HK-2 (cell line): Measurements from ENCODE around the gene CCDC33.
"Not testable (repeated sequence)": the region's sequence is repeated elsewhere in the genome, so short reads cannot be mapped to it uniquely, and the experiment has no call there.

ENCODE experiments used
- DNase-seq: peaks from one replicate; pipeline ENCODE4 v3.0.0-alpha.2; 2018; ENCODE audit not compliant: unreplicated experiment

The CCDC33 gene

DNA sequence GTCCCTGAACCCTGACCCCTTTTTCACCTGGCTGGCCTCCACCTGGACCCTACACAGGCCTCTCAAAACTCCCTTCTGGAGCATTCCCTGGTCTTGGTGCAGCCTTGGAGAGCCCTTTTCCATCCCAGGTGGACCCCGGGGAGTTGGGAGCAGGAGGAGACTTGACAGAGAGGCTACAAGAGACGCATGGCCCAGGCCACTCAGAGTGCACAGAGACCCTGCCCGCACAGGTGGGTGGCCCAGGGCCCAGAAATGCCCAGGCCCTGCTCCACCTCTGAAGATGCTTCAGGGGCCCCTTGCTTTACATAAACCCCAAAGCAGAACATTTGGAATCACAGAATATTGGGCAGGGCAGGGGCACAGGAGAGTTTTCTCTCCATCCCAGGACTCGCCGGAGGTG, 97.0 kb downstream of the CCDC33 start:
- DNase-seq: no peak

DNA sequence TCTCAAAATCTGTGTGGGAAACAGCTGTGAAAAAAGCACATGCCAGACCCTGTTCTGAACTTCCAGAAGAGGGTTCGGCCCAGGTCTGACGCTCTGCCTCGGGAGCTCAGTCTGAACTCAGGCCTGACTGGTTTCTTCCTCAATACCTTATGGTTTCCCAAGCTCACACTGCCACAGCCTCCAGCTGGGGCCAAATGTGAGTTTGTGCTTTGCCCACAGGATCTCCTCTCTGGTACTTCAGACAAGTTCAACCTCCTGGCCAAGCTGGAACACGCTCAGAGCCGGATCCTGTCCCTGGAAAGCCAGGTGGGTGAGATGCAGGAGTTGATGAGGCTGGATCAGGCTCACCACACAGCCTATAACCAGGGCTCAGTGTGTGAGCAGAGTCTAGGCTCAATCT, 97.5 kb downstream of the CCDC33 start:
- DNase-seq: no peak

DNA sequence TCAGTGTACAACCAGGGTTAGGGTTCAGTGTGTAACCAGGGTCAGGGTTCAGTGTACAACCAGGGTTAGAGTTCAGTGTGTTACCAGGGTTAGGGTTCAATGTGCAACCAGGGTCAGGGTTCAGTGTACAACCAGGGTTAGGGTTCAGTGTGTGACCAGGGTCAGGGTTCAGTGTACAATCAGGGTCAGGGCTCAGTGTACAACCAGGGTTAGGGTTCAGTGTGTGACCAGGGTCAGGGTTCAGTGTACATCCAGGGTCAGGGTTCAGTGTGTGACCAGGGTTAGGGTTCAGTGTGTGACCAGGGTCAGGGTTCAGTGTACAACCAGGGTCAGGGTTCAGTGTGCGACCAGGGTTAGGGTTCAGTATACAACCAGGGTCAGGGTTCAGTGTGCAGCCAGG, 98.0 kb downstream of the CCDC33 start:
- no peak for DNase-seq

DNA sequence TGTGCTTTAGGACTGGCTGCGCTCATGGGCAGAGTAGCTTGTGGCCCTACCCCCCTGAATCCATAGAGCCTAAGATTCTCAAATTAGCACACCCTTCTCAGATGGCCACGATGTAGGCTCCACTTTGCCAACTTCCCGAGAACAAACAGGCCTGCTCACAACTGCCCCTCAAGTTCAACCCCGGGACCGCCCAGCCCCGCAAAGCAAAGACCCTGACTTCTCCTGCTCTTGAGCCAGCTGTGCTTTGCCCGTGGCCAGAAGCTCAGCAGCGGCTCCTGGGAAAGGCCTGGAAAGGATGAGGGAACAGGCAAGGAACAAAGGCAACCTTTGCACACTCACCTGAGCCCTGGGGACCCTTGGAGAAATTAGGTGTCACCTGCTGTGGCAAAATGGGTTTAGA, 99.3 kb downstream of the CCDC33 start:
- no peak for DNase-seq

DNA sequence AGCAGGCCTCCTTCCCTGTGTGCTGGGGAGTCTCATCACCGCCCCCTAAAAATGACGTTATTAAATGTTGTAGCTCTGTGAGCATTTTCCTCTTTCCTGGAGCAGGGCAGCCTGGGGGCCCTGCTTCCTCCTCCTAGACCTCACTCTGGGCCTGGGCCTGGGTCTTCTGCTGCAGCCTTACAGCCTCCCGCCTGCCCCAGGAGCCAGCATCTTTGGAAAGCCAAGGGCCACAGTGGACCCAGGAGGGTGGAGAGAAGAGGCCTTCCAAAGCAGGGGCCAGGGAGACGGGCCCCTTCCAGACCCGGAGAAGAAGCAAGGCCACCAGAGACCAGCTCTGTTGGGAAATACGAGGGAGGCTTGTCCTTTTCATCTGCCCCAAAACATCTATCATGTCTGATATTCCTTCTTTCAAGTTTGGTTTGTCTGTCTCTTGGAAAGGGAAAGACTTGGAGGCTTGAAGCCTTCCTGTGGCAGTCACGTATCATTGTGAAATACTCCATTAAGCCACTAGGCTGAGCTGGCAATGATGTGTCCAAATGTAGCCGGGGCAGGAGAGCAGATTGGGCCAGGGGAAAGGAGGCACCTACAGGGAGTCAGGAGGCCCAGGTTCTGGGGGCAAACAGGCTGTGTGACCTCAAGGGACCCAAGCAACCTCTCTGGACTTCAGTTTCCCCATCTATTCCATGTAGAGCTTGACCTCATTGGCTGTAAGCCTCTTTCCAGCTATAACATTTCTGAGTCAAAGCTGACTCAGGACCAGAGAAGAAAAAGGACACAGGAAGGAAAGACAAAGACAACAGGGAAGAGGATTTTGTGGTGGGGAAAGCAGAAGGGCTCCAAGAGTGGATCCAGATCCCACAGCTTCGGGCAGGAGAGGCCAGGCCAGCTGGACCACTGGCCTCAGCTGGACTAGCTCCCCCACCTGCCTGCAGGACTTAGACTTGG, 100.2 kb downstream of the CCDC33 start:
- no peak for DNase-seq

DNA sequence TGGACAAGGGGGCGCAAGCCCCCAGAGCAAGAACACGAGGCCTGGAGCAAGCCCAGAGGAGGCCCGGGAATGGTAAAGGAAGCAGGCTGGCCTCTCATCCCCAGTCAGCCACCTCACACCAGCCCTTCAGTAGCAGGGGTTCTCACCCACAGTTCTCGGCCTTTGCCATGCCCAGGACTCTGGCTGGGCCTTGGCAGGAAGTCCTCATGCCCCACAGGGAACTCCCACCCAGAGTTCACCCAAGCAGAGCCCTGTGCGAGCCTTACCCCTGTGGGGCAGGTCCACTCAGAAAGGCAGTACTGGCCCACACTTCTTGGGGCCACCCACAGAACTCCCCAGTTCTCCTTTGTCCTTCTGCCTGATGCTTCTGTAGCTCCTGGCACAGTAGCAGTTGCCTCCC, 101.0 kb downstream of the CCDC33 start:
- no peak for DNase-seq

DNA sequence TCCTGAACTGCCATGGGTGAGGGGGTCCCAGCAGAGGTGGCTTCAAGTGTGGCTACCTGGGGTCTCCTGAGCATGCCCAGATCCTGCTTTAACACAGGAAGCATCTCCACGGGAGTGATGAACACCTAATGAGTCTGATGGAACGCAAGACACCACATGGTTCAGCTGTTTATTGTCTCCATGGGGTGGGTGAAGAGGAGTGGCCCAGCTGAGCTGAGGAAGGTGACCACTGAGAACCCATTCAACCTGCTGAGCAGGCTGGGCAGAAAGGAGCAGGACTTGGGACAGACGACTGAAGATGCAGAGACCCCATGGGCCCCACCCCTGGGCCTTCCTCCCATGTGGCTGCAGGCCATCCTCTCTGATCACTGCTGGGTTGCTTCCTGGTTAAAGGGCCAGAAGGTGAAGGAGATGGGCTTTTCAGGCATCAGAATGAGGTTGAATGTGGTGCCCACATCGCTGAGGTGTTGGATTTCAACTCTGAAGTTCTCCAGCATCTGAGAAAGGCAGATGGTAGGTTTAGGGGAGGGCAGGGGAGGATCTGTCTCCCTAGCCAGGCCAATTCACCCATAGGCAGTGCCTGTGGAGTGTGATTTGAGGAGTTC, 101.6 kb downstream of the CCDC33 start:
- DNase-seq: no peak

DNA sequence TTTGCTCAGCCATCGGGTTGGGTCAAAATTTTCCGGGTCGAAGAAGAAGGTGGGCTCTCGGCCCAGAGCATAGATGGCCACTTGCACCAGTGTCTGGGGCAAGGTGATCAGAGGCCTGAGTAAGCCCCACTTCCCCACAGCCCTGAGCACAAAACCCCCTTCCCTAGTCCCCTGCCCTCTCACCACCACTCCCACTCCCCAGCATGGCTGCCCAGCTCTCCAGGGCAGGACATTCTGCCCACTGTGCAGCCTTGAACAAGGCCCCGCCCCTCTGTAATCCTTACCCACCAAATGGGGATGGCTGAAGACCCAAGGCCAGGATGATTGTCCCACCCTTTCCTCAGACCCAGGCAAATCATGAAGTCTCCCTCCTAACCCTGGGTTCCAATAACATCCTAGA, 102.5 kb downstream of the CCDC33 start:
- no peak for DNase-seq

DNA sequence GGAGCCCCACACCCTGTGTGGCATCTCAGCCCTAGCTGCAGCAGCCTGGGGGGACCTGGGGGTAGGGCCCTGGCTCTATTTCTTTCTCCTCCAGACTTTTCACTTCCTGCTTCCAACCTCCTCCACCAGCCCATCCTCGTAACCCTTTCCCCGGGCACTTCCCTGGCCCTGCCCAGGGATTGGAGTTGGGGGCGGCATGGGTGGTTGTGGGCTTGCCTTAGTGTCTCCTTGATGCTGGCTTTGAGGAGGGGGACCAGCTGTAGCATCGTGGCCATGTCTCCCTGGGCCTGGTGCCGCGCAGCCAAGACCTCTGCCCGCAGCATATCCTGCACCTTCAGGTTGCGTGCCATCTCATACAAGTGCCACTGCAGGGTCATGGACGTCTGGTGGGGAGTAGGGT, 103.2 kb downstream of the CCDC33 start:
- DNase-seq: no peak

DNA sequence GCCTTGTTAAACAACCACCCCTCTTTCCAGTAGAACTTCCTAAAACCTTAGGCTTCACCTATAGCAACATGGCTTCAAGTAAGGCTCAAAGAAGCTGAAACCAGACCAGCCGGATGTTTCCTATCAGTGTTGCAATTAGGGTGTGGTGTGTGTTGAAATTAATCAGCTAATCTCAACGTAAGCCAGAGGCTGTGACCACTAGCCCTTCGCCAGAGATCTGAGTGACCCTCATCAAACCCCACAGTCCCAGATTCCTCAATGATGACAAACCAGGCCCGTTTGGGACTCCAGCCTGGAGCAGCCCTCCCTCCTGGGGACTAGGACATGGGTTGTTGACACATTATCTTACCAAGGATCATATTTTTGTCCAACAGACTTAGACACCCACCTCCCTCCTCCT, 104.0 kb downstream of the CCDC33 start:
- DNase-seq: no peak

DNA sequence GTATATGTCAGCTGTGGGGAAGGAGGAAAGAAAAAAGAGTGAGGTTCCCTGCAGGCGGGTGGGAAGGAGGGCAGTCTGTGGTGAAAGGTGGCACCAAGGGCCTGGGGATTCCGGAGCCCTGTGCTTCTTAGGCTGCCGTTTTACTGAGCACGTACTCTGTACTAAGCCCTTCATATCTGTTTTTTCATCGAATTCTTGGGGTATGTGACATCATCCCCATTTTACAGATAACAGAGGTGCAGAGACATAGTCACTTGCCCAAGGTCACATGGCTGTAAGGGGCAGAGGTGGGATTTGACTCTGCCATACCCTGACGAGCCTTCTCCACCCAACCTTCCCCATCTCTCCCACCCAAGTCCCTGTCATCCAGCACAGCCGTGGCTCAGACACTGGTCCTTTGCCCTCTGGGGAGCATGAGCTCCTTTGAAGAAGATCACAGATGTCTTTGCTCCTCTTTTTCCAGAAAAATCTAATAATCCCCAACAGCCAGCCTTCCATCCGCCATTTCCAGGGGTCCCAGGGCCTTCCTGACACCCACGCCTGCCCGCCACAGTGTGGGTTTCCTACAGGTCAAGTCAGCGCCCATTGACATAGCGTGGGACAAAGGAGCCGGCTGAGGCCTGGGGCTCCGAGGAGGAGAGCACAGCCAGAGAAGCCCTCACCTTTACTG, 107.1 kb downstream of the CCDC33 start:
- DNase-seq: no peak

DNA sequence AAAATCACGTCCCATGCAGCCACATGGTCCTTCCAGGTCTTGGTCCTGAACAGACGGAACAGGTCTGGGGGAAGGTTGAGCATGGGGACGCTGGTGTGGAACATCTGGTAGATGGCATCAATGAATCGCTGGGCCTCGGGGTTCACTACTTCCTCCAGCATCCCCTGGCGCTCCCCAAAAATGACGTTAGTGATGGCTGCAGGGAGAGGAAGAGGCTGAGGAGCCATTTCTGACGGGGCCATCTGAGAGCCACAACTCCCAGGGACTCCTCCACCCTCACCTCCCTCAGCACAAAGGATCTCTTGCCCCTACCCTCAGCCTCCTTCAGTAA, 107.6 kb downstream of the CCDC33 start:
- no peak for DNase-seq

DNA sequence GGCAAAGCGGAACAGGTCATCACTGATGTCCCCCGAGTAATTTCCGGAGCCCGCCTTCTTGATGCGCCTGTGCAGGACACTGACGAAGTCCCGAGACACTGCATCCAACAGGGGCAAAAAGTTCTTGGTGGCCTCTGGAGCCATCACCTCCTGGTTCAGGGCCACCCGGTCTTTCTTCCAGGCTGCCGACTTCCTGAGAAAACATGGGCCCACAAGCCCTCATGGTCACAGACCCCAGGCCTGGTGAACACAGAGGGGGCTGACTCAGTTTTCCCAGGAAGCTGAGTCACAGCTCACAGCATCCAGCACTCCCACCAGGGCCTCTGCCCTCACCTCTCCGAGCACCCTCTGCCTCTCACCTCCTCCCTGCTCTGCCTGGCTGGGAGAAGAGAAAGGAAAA, 108.9 kb downstream of the CCDC33 start:
- no peak for DNase-seq

DNA sequence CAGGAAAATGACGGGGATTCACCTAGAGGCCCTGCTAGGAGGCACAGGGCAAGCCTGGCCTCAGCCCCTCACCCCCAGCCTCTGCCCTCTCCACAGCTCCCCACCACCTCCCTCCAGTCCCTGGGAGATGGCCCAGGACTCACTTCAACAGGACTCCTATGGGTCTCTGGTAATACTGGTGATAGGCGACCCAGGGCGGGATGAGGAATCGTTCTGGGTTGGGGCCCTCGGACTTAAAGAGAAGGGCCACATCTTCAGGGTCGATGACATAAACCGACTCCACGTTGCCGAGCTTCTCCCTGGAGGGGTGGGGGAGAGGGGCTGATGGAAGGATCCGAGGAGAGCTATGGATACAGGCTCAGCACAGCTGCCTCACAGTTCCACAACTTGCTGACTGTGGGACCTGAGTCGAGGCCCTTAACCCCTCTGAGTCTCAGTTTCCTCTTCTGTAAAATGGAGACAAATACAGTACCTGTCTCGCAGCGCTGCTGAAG, 111.7 kb downstream of the CCDC33 start:
- no peak for DNase-seq

DNA sequence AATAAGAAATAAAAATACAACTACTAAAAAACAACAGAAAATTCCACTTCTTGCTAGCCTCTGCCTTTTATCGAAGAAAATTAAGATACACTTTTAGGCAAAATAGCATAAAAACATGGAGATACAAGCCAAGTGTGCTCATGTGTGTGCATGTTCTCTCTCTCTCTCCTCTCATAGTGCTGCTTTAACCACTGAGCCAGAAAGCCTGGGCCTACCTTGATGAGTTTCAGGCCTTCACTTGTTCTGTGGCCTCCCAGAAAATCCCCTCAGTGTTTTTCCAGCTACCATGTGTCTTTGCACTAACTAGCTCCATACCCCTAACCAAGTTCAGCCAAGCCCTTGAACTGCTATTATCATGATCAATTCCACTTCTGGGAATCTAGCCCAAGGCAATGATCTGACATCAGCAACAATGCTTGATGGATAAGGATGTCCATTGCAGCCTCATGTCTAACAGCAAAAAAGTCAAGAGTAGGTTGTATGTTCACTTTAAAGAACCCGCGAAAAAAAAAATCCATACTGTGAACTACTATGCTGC, 113.2 kb downstream of the CCDC33 start:
- DNase-seq: no peak

DNA sequence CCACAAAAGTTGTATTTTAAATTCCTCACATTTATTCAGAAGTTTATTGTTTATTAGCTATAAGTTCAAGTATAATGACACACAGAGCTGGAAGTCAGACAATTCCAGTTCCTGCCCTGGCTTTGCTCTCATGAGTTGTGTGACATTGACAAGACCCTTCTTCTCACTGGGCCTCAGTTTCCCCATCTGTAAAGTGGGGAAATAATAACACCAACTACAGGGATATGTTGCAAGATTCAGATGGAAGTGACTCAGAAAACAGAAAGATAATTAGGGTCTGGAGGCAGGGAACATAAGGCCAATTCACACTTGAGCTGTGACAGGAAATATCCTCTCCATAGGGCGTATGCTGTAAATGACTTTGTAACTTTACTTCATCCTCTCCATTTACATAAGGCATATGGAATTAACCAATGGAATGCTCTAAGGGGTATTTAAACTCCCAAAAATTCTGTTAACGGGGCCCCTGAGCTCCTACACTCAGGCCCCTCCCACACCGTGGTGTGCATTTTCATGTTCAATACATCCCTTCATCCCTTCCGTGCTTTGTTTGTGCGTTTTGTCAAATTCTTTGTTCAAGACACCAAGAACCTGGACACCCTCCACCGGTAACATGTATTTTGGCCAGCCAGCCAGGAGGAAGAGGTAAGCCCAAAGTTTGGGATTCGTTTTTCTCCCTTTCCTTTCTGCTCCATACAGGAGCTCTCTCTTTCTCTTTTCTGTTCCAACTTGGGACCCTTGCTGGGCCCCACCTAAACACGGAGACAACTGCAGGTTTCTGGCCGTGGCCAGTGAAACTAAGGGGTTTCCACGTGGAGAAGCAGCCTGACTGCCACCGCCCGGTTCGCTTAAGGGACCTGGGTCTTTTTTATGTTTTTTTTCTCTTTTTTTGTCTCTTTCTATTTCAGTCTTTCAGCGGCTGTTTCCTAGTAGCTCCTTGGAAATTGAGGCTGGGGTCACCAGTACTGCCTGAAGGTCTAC, 114.5 kb downstream of the CCDC33 start:
- DNase-seq: no peak

DNA sequence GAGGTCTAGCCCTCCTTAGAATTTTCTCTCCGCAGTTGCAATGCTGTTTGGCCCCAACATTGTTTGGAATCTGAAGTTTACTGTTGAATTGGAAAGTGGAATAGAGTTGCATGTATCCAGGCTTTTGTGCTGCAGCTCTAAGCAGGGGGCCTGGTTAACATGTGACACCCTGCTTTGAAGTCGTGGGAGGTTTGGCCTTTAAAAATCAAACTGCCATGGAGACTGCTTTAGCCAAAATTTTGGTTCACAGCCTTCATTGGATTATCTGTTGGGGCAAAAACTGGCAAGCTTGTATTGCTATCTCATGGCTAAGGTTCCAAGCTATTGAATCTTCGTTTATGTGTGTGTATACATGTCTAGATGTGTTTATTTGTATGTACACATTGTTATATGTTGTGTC, 115.5 kb downstream of the CCDC33 start:
- DNase-seq: no peak

DNA sequence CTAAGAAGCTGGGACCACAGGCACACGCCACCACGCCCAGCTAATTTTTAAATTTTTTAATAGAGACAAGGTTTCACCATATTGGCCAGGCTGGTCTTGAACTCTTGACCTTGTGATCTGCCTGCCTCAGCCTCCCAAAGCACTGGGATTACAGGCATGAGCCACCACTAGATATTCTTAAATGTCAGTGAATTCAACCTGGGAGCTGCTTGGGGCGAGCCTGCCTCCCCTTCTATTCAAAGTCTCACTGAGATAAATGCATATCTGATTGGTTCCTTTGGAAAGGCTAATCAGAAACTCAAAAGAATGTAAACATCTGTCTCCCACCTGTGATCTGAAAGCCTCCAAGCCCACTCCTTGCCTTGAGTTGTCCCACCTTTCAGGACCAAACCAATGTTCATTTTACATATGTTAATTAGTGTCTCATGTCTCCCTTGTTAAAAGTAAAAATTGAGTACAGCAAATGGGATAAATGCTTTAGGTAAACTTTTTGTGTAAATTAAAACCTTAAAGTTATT, 116.3 kb downstream of the CCDC33 start:
- DNase-seq: no peak

DNA sequence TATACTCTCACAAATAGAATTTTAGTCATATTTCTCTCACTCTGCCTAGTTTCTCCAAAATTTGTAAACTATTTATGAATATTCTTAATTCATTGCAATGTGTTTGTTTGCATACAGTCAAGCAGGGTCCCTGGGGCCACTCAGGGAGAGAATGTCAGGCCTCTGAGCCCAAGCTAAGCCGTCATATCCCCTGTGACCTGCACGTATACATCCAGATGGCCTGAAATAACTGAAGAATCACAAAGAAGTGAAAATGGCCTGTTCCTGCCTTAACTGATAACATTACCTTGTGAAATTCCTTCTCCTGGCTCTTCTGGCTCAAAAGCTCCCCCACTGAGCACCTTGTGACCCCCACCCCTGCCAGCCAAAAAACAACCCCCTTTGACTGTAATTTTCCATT, 117.9 kb downstream of the CCDC33 start:
- not testable (repeated sequence) for DNase-seq

DNA sequence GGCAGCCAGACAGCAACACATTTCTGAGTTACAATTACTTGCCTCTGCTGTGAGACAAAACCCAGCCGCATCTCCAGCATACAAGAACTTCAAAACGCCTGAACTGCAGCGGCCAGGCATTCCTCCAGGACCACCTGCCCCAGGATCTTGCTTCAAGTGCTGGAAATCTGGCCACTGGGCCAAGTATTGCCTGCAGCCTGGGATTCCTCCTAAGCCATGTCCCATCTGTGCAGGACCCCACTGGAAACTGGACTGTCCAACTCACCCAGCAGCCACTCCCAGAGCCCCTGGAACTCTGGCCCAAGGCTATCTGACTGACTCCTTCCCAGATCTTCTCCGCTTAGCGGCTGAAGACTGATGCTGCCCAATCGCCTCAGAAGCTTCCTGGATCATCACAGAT, 119.9 kb downstream of the CCDC33 start:
- not testable (repeated sequence) for DNase-seq

DNA sequence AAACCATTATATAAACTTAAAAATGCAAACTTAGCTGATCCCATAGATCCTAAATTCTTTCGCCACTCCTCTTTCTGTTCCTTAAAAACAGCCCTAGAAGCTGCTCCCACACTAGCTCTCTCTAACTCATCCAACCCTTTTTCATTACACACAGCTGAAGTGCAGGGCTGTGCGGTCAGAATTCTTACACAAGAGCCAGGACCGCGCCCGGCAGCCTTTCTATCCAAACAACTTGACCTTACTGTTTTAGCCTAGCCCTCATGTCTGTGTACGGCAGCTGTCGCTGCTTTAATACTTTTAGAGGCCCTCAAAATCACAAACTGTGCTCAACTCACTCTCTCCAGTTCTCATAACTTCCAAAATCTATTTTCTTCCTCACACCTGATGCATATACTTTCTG, 121.4 kb downstream of the CCDC33 start:
- DNase-seq: not testable (repeated sequence)
